HEK293 (cell line): ENCODE measurements around the gene PDE1C.

Source experiments
- CTCF ChIA-PET: fragments of 350-600 bp; formaldehyde crosslinking; extraction: SDS; loops from one replicate; lab custom pipeline; 2021; ENCODE audit warnings: antibody characterized with exemption; lab: Yijun Ruan, JAX
- POLR2A ChIA-PET: fragments of 300-600 bp; formaldehyde crosslinking; extraction: SDS; loops from one replicate; lab custom pipeline; 2020; ENCODE audit warnings: antibody characterized with exemption, inconsistent platforms; lab: Yijun Ruan, JAX
- H3K27ac ChIP-seq: fragments of 200-500 bp; sonication (Bioruptor generic); 2 replicates; pipeline ENCODE4 v1.5.1; 2014; ENCODE audit warnings: low read depth, low read length, control low read depth, inconsistent platforms; ENCODE audit errors: extremely low read depth
- H3K36me3 ChIP-seq, 2 experiments: fragments of 200-500 bp in 1 of 2; sonication (Bioruptor generic) in 1 of 2; 1 replicate in 1 of 2; 2 replicates in 1 of 2; pipeline ENCODE4 v1.5.1; 2014 to 2017; ENCODE audit warnings: inconsistent platforms in 2 of 2, low read length in 2 of 2; ENCODE audit not compliant: control insufficient read depth in 2 of 2, insufficient read depth in 1 of 2
- H3K4me1 ChIP-seq: fragments of 200-500 bp; sonication (Bioruptor generic); 2 replicates; pipeline ENCODE4 v1.5.1; 2014; ENCODE audit warnings: mild to moderate bottlenecking, low read length, inconsistent platforms; ENCODE audit not compliant: control insufficient read depth, insufficient read depth
- H3K4me3 ChIP-seq: 2 replicates; pipeline ENCODE4 v1.5.1; 2011; ENCODE audit warnings: low read depth, mild to moderate bottlenecking, control low read depth, low read length, moderate library complexity
- H3K9me3 ChIP-seq: fragments of 200-500 bp; sonication (Bioruptor generic); 2 replicates; pipeline ENCODE4 v1.5.1; 2014; ENCODE audit warnings: low read depth, low read length, inconsistent platforms; ENCODE audit not compliant: control insufficient read depth, insufficient read depth
- GLI4 ChIP-seq: fragments of 450-650 bp; formaldehyde crosslinking; IDR thresholded peaks from 2 replicates; pipeline ENCODE4 v1.5.1; 2016; ENCODE audit warnings: missing biosample characterization, missing genetic modification characterization
- HOXA7 ChIP-seq: sonication (generic); formaldehyde crosslinking; IDR thresholded peaks from 2 replicates; pipeline ENCODE4 v1.8.1; 2022; ENCODE audit warnings: missing genetic modification reagents, borderline replicate concordance
- PRDM10 ChIP-seq: fragments of 450-650 bp; formaldehyde crosslinking; IDR thresholded peaks from 2 replicates; pipeline ENCODE4 v1.5.1; 2016; ENCODE audit warnings: missing biosample characterization, missing genetic modification characterization
- TRIM28 ChIP-seq: IDR thresholded peaks from 2 replicates; pipeline ENCODE4 v1.6.1; 2011; ENCODE audit warnings: low read length, control low read depth, borderline replicate concordance
- ZBTB11 ChIP-seq: fragments of 450-650 bp; formaldehyde crosslinking; conservative IDR thresholded peaks from 2 replicates; pipeline ENCODE4 v1.5.1; 2016; ENCODE audit warnings: low read depth, missing biosample characterization, missing genetic modification characterization
- ZFP3 ChIP-seq: fragments of 450-650 bp; formaldehyde crosslinking; IDR thresholded peaks from 2 replicates; pipeline ENCODE4 v1.5.1; 2016; ENCODE audit warnings: low read depth, missing biosample characterization, missing genetic modification characterization
- ZNF10 ChIP-seq: fragments of 450-650 bp; formaldehyde crosslinking; IDR thresholded peaks from 2 replicates; pipeline ENCODE4 v1.5.1; 2017; ENCODE audit warnings: missing biosample characterization, missing genetic modification characterization
- ZNF121 ChIP-seq: fragments of 450-650 bp; formaldehyde crosslinking; IDR thresholded peaks from 2 replicates; pipeline ENCODE4 v1.5.1; 2016; ENCODE audit warnings: missing biosample characterization, missing genetic modification characterization
- ZNF132 ChIP-seq: fragments of 450-650 bp; formaldehyde crosslinking; IDR thresholded peaks from 2 replicates; pipeline ENCODE4 v1.5.1; 2017; ENCODE audit warnings: missing biosample characterization, missing genetic modification characterization, borderline replicate concordance
- ZNF280D ChIP-seq: fragments of 450-650 bp; formaldehyde crosslinking; IDR thresholded peaks from 2 replicates; pipeline ENCODE4 v1.5.1; 2016; ENCODE audit warnings: missing biosample characterization, missing genetic modification characterization
- ZNF302 ChIP-seq: fragments of 450-650 bp; formaldehyde crosslinking; IDR thresholded peaks from 2 replicates; pipeline ENCODE4 v1.5.1; 2016; ENCODE audit warnings: missing biosample characterization, missing genetic modification characterization, low read depth
- ZNF324 ChIP-seq: fragments of 450-650 bp; formaldehyde crosslinking; IDR thresholded peaks from 2 replicates; pipeline ENCODE4 v1.5.1; 2016; ENCODE audit warnings: missing biosample characterization, missing genetic modification characterization
- ZNF37A ChIP-seq: fragments of 450-650 bp; IDR thresholded peaks from 2 replicates; pipeline ENCODE4 v1.5.1; 2018; ENCODE audit warnings: missing biosample characterization, missing genetic modification characterization
- ZNF473 ChIP-seq: fragments of 450-650 bp; formaldehyde crosslinking; IDR thresholded peaks from 2 replicates; pipeline ENCODE4 v1.5.1; 2017; ENCODE audit warnings: missing biosample characterization, missing genetic modification characterization
- ZNF501 ChIP-seq: fragments of 450-650 bp; formaldehyde crosslinking; IDR thresholded peaks from 2 replicates; pipeline ENCODE4 v1.5.1; 2016; ENCODE audit warnings: missing biosample characterization, missing genetic modification characterization
- ZNF514 ChIP-seq: fragments of 450-650 bp; formaldehyde crosslinking; IDR thresholded peaks from 2 replicates; pipeline ENCODE4 v1.5.1; 2016; ENCODE audit warnings: missing biosample characterization, missing genetic modification characterization
- ZNF555 ChIP-seq: fragments of 450-650 bp; formaldehyde crosslinking; conservative IDR thresholded peaks from 2 replicates; pipeline ENCODE4 v1.5.1; 2017; ENCODE audit warnings: missing biosample characterization, mild to moderate bottlenecking, missing genetic modification characterization, inconsistent platforms
- ZNF560 ChIP-seq: fragments of 450-650 bp; formaldehyde crosslinking; IDR thresholded peaks from 2 replicates; pipeline ENCODE4 v1.5.1; 2017; ENCODE audit warnings: missing biosample characterization, missing genetic modification characterization, borderline replicate concordance
- ZNF621 ChIP-seq: fragments of 450-650 bp; formaldehyde crosslinking; IDR thresholded peaks from 2 replicates; pipeline ENCODE4 v1.5.1; 2017; ENCODE audit warnings: missing biosample characterization, missing genetic modification characterization
- ZNF707 ChIP-seq: fragments of 450-650 bp; formaldehyde crosslinking; IDR thresholded peaks from 2 replicates; pipeline ENCODE4 v1.5.1; 2016; ENCODE audit warnings: missing biosample characterization, missing genetic modification characterization
- ZSCAN4 ChIP-seq: fragments of 450-650 bp; formaldehyde crosslinking; IDR thresholded peaks from 2 replicates; pipeline ENCODE4 v1.5.1; 2017; ENCODE audit warnings: missing biosample characterization, missing genetic modification characterization
- ZXDB ChIP-seq: fragments of 450-650 bp; formaldehyde crosslinking; IDR thresholded peaks from 2 replicates; pipeline ENCODE4 v1.5.1; 2016; ENCODE audit warnings: missing biosample characterization, missing genetic modification characterization

PDE1C gene

GRCh38 chr7:31758755-31759154, 311.5 kb downstream of the PDE1C start:
- Histone ChIP-seq H3K9me3 (no peaks in the 10 kb centered on the region), H3K4me3 (no peak overlapping the region), H3K27ac (no peak overlapping the region), H3K36me3 (no peaks in the 10 kb centered on the region), H3K4me1 (no peaks in the 10 kb centered on the region)
- TF ChIP-seq PRDM10 (no peak), ZFP3 (tag by site-specific recombination) (no peak), GLI4 (tag by site-specific recombination) (no peak), HOXA7 (CRISPR knock-in tag) (no peak), ZNF621 (tag by site-specific recombination) (no peak), ZNF560 (tag by site-specific recombination) (no peak), ZNF707 (no peak), ZNF501 (tag by site-specific recombination) (no peak), ZBTB11 (no peak), ZNF514 (tag by site-specific recombination) (no peak), ZSCAN4 (tag by site-specific recombination) (no peak), ZNF10 (tag by site-specific recombination) (no peak)
- ChIA-PET POLR2A (no interaction called here), CTCF (interaction anchor here (0.8 kb wide), 1 partner anchor 15 kb away, joined by 3 read pairs; no protein-coding TSS in a partner anchor)

GRCh38 chr7:31751726-31752125, 318.5 kb downstream of the PDE1C start:
- H3K36me3 ChIP-seq = no peaks in the 10 kb centered on the region
- H3K9me3 ChIP-seq = no peaks in the 10 kb centered on the region
- CTCF ChIA-PET = interaction anchor here (0.8 kb wide), 1 partner anchor 287 kb away, joined by 4 read pairs; no protein-coding TSS in a partner anchor
- no peak overlapping the region for H3K4me3 ChIP-seq
- POLR2A ChIA-PET = no interaction called here
- H3K27ac ChIP-seq = no peak overlapping the region
- H3K4me1 ChIP-seq = no peaks in the 10 kb centered on the region
- TF ChIP-seq ZNF302 (tag by site-specific recombination) = no peak
- TF ChIP-seq ZNF37A (tag by site-specific recombination) = no peak
- no peak for TF ChIP-seq ZNF473 (tag by site-specific recombination)
- no peak for TF ChIP-seq TRIM28
- no peak for TF ChIP-seq ZNF132
- TF ChIP-seq ZNF555 (tag by site-specific recombination) = no peak
- TF ChIP-seq ZNF324 (tag by site-specific recombination) = no peak
- no peak for TF ChIP-seq ZNF280D (tag by site-specific recombination)
- no peak for TF ChIP-seq ZXDB
- no peak for TF ChIP-seq ZNF121 (tag by site-specific recombination)
